Keratinocyte (primary cell): ENCODE data around the gene ZEB1. TPM values are rescaled to one million over a fixed set of nuclear protein-coding genes. Genes with fewer than 3 reads are reported as not detected.

Source experiments
- DNase-seq: peaks from one replicate; pipeline ENCODE4 v3.0.0-alpha.2; 2011; ENCODE audit warnings: low read depth, missing footprints, low spot score
- FAIRE-seq: peaks from 2 replicates; lab custom pipeline; 2011; peaks lifted over from hg19 to GRCh38; lab: Jason Lieb, UNC
- H2AFZ ChIP-seq: 2 replicates; pipeline ENCODE4 v1.6.0; 2012; ENCODE audit warnings: low read length, control low read depth, inconsistent platforms; ENCODE audit not compliant: control insufficient read depth
- H3K27ac ChIP-seq: 2 replicates; pipeline ENCODE4 v1.5.1; 2011; ENCODE audit warnings: low read length; ENCODE audit not compliant: control insufficient read depth, insufficient read depth
- H3K27me3 ChIP-seq: 3 replicates; pipeline ENCODE4 v1.6.0; 2011; ENCODE audit warnings: low read length; ENCODE audit not compliant: control insufficient read depth, insufficient read depth; ENCODE audit errors: extremely low read depth
- H3K36me3 ChIP-seq, 2 experiments: 2 replicates in 1 of 2; 3 replicates in 1 of 2; pipeline ENCODE4 v1.5.1; 2011; ENCODE audit warnings: low read length in 2 of 2, mild to moderate bottlenecking in 1 of 2; ENCODE audit not compliant: control insufficient read depth in 2 of 2, insufficient read depth in 2 of 2; ENCODE audit errors: extremely low read depth in 1 of 2
- H3K4me1 ChIP-seq: 3 replicates; pipeline ENCODE4 v1.5.1; 2011; ENCODE audit warnings: low read length; ENCODE audit not compliant: control insufficient read depth, insufficient read depth; ENCODE audit errors: extremely low read depth
- H3K4me2 ChIP-seq: 3 replicates; pipeline ENCODE4 v1.6.0; 2011; ENCODE audit warnings: low read depth, low read length; ENCODE audit not compliant: control insufficient read depth, insufficient read depth; ENCODE audit errors: extremely low read depth
- H3K4me3 ChIP-seq, 3 experiments: fragments of 200-600 bp in 1 of 3; sonication (generic) in 1 of 3; 2 replicates in 2 of 3; 3 replicates in 1 of 3; pipeline ENCODE4 v1.5.1; 2011 to 2016; ENCODE audit warnings: low read length in 3 of 3, mild to moderate bottlenecking in 3 of 3, control low read depth in 2 of 3, inconsistent platforms in 1 of 3, low read depth in 1 of 3, mixed read lengths in 1 of 3, mixed run types in 1 of 3, moderate library complexity in 1 of 3; ENCODE audit not compliant: control insufficient read depth in 2 of 3, insufficient read depth in 2 of 3; ENCODE audit errors: extremely low read depth in 1 of 3
- H3K79me2 ChIP-seq: 2 replicates; pipeline ENCODE4 v1.6.0; 2012; ENCODE audit warnings: low read length; ENCODE audit not compliant: control insufficient read depth, insufficient read depth
- H3K9ac ChIP-seq: 3 replicates; pipeline ENCODE4 v1.6.0; 2011; ENCODE audit warnings: low read length; ENCODE audit not compliant: control insufficient read depth, insufficient read depth; ENCODE audit errors: extremely low read depth
- H3K9me1 ChIP-seq: 3 replicates; pipeline ENCODE4 v1.6.0; 2011; ENCODE audit warnings: low read length; ENCODE audit not compliant: control insufficient read depth, insufficient read depth; ENCODE audit errors: extremely low read depth
- H3K9me3 ChIP-seq: 2 replicates; pipeline ENCODE4 v1.5.1; 2012; ENCODE audit warnings: low read depth, low read length; ENCODE audit not compliant: control insufficient read depth
- H4K20me1 ChIP-seq: 3 replicates; pipeline ENCODE4 v1.6.0; 2011; ENCODE audit warnings: low read length; ENCODE audit not compliant: control insufficient read depth, insufficient read depth; ENCODE audit errors: extremely low read depth
- CTCF ChIP-seq, 3 experiments: IDR thresholded peaks in 1 of 3; conservative IDR thresholded peaks in 1 of 3; optimal IDR thresholded peaks in 1 of 3; 2 replicates in 2 of 3; 3 replicates in 1 of 3; pipeline versions ENCODE3 to v1.5.1; 2011; ENCODE audit warnings: low read length in 3 of 3, mild to moderate bottlenecking in 3 of 3, moderate library complexity in 2 of 3, control low read depth in 1 of 3, inconsistent platforms in 1 of 3; ENCODE audit not compliant: insufficient read depth in 2 of 3; ENCODE audit errors: extremely low read depth in 1 of 3
- EZH2 ChIP-seq: IDR thresholded peaks from one replicate; pipeline ENCODE4 v1.6.1; 2012; ENCODE audit warnings: inconsistent platforms, mild to moderate bottlenecking, low read length, moderate library complexity
- dilution Hi-C: fragments of 300-500 bp; cut with MboI; formaldehyde crosslinking; loops from one replicate; pipeline ENCODE4 v1.7.0; 2020; ENCODE audit warnings: low sequenced_read_pairs; ENCODE audit not compliant: extremely low pct_ligation_motif_present
- polyA plus RNA-seq, 5 experiments: library from polyadenylated mRNA; depleted of rRNA in 3 of 5; stranded (reverse) in 3 of 5; stranded (forward) in 1 of 5; unstranded in 1 of 5; fragments of >200 nt; gene quantifications; 1 replicate in 1 of 5; 2 replicates in 3 of 5; 3 replicates in 1 of 5; pipeline versions ENCODE4 v1.2.1 to v1.2.3, GENCODE V29; 2011 to 2012; ENCODE audit warnings: missing spikeins in 2 of 5, low read depth in 1 of 5, low replicate concordance in 1 of 5

ZEB1 gene
- polyA plus RNA-seq, 1 donor (not counting 4 experiments of a cell fraction or from before 2014, with no cell fraction given): 0.96 TPM

- no peak for DNase-seq
- Histone ChIP-seq H3K9ac (no peak overlapping the region), H2AFZ (no peak overlapping the region), H3K4me1 (no peaks in the 10 kb centered on the region), H3K4me3 (no peak overlapping the region), H4K20me1 (no peaks in the 10 kb centered on the region), H3K9me1 (no peaks in the 10 kb centered on the region), H3K36me3 (no peaks in the 10 kb centered on the region), H3K79me2 (no peaks in the 10 kb centered on the region), H3K27me3 (no peaks in the 10 kb centered on the region), H3K27ac (no peak overlapping the region), H3K4me2 (no peak overlapping the region), H3K9me3 (no peaks in the 10 kb centered on the region)
- dilution Hi-C loops: no loop called here
- TF ChIP-seq CTCF (optimal IDR thresholded peaks at IDR 0.05 in 1 of 3, IDR thresholded peaks at IDR 0.05 in 1 of 3, conservative IDR thresholded peaks at IDR 0.05 in 1 of 3; ENCODE audit: extremely low read depth in 1 of 3, insufficient read depth in 2 of 3, low read length in 3 of 3): no peak
- TF ChIP-seq EZH2: no peak
- no peak for FAIRE-seq
Measured at GRCh38 chr10:31397852-31398251, 78.8 kb downstream of the ZEB1 start.

DNA sequence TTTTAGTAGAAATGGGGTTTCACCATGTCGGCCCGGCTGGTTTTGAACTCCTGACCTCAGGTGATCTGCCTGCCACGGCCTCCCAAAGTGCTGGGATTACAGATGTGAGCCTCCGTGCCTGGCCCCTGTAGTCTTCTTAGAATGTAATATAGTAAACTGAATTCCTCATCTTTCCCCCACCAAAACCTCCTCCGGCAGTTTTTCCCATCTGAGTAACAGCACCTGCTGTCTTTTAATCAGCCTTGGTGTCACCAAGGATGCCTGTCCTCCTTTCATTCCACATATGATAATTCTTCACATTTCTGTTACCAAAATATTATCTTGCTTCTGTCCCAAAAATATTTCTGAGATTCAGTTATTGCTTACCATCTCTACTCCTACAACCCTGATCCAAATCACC, 80.2 kb downstream of the ZEB1 start:
- FAIRE-seq (no peak), DNase-seq (no peak)
- H4K20me1 ChIP-seq: no peaks in the 10 kb centered on the region
- no peak overlapping the region for H3K4me3 ChIP-seq
- no peaks in the 10 kb centered on the region for H3K4me1 ChIP-seq
- no peak overlapping the region for H3K9ac ChIP-seq
- H2AFZ ChIP-seq: no peak overlapping the region
- no peaks in the 10 kb centered on the region for H3K27me3 ChIP-seq
- no peaks in the 10 kb centered on the region for H3K9me1 ChIP-seq
- no peaks in the 10 kb centered on the region for H3K36me3 ChIP-seq
- H3K79me2 ChIP-seq: no peaks in the 10 kb centered on the region
- H3K4me2 ChIP-seq: no peak overlapping the region
- no peaks in the 10 kb centered on the region for H3K9me3 ChIP-seq
- TF ChIP-seq EZH2 (no peak), CTCF (optimal IDR thresholded peaks at IDR 0.05 in 1 of 3, IDR thresholded peaks at IDR 0.05 in 1 of 3, conservative IDR thresholded peaks at IDR 0.05 in 1 of 3; ENCODE audit: extremely low read depth in 1 of 3, insufficient read depth in 2 of 3, low read length in 3 of 3) (no peak)
- H3K27ac ChIP-seq: no peak overlapping the region
- dilution Hi-C loops: no loop called here
